AG08396 (cell line): ENCODE data around the gene LMAN2.
"Not testable (repeated sequence)": the region's sequence is repeated elsewhere in the genome, so short reads cannot be mapped to it uniquely, and the experiment has no call there.

Experiments
- DNase-seq: peaks from one replicate; pipeline ENCODE4 v3.0.0; 2012; ENCODE audit warnings: low spot score, mixed read lengths

LMAN2 gene

GRCh38 chr5:177364159-177364962 is 12.9 kb upstream of the LMAN2 start:
- DNase-seq: no peak

- DNase-seq: no peak
Observed at GRCh38 chr5:177363565-177363964, 12.1 kb upstream of the LMAN2 start.

- peak; percentile 84 for DNase-seq
Observed at GRCh38 chr5:177362610-177363507, 11.4 kb upstream of the LMAN2 start.

GRCh38 chr5:177362292-177362609 is 10.8 kb upstream of the LMAN2 start:
- DNase-seq: no peak

GRCh38 chr5:177361418-177362291 is 10.2 kb upstream of the LMAN2 start:
- DNase-seq: no peak

GRCh38 chr5:177360740-177361139 is 9.3 kb upstream of the LMAN2 start:
- not testable (repeated sequence) for DNase-seq

- no peak for DNase-seq
Observed at GRCh38 chr5:177359860-177360259, 8.4 kb upstream of the LMAN2 start.

GRCh38 chr5:177359451-177359851 is 8.0 kb upstream of the LMAN2 start:
- no peak for DNase-seq

- no peak for DNase-seq
Observed at GRCh38 chr5:177358370-177358819, 6.9 kb upstream of the LMAN2 start.

- no peak for DNase-seq
Observed at GRCh38 chr5:177357459-177358351, 6.2 kb upstream of the LMAN2 start, which contains the start of gene RGS14. Gene RGS14, plus strand, starts transcription at chr5:177357924. Its CDS starts 101 bp downstream, at chr5:177358025.

GRCh38 chr5:177357146-177357458 is 5.6 kb upstream of the LMAN2 start:
- no peak for DNase-seq

GRCh38 chr5:177356746-177357145 is 5.3 kb upstream of the LMAN2 start:
- no peak for DNase-seq

- DNase-seq: no peak
Observed at GRCh38 chr5:177355868-177356168, 4.3 kb upstream of the LMAN2 start.

- no peak for DNase-seq
Observed at GRCh38 chr5:177355162-177355867, 3.8 kb upstream of the LMAN2 start.

- no peak for DNase-seq
Observed at GRCh38 chr5:177354711-177355110, 3.2 kb upstream of the LMAN2 start.

- no peak for DNase-seq
Observed at GRCh38 chr5:177354256-177354655, 2.8 kb upstream of the LMAN2 start.

GRCh38 chr5:177353093-177353492 is 1.6 kb upstream of the LMAN2 start:
- DNase-seq: no peak

- no peak for DNase-seq
Observed at GRCh38 chr5:177350776-177351391, 584 bp downstream of the LMAN2 start.

- no peak for DNase-seq
Observed at GRCh38 chr5:177349762-177350161, 1.7 kb downstream of the LMAN2 start.

GRCh38 chr5:177349362-177349647 is 2.2 kb downstream of the LMAN2 start:
- no peak for DNase-seq

GRCh38 chr5:177347699-177348098 is 3.8 kb downstream of the LMAN2 start:
- DNase-seq: no peak
